Ectodermal cell (in vitro differentiated cells): ENCODE results near the gene LRTM2. TPM values are rescaled to one million over a fixed set of nuclear protein-coding genes. Genes with fewer than 3 reads are reported as not detected.

ENCODE experiments used
- H3K27ac ChIP-seq: 2 replicates; pipeline ENCODE4 v1.7.0; 2013; ENCODE audit warnings: mild to moderate bottlenecking, low read depth, low read length; ENCODE audit not compliant: insufficient read depth, poor library complexity, severe bottlenecking
- H3K27me3 ChIP-seq: 2 replicates; pipeline ENCODE4 v1.7.0; 2013; ENCODE audit warnings: mild to moderate bottlenecking, low read length; ENCODE audit not compliant: insufficient read depth, control insufficient read depth, poor library complexity, severe bottlenecking
- H3K36me3 ChIP-seq: one replicate; pipeline ENCODE4 v1.7.0; 2013; ENCODE audit warnings: low read length; ENCODE audit not compliant: control insufficient read depth, insufficient read depth
- H3K4me1 ChIP-seq: one replicate; pipeline ENCODE4 v1.7.0; 2013; ENCODE audit warnings: low read length; ENCODE audit not compliant: control insufficient read depth, insufficient read depth
- H3K4me3 ChIP-seq: 2 replicates; pipeline ENCODE4 v1.7.0; 2013; ENCODE audit warnings: low read depth, low read length, control low read depth; ENCODE audit not compliant: insufficient read depth
- H3K9me3 ChIP-seq: 2 replicates; pipeline ENCODE4 v1.7.0; 2013; ENCODE audit warnings: mild to moderate bottlenecking, low read length, moderate library complexity; ENCODE audit not compliant: control insufficient read depth
- WGBS, 2 experiments: methylation state at CpG; one replicate each; pipeline ENCODE4 v1.1.7; 2013; ENCODE audit warnings: missing lambda C conversion rate in 2 of 2; 5-methylcytosine and 5-hydroxymethylcytosine counted together
- polyA plus RNA-seq, 4 experiments: library from polyadenylated mRNA; stranded (reverse); fragments of 50-300 nt; gene quantifications; one replicate each; pipeline ENCODE4 v1.2.3, GENCODE V29; 2013

Gene LRTM2
- not detected for polyA plus RNA-seq (2013, experiment 1 of 4)
- not detected for polyA plus RNA-seq (2013, experiment 2 of 4)
- polyA plus RNA-seq (2013, experiment 3 of 4): not detected
- not detected for polyA plus RNA-seq (2013, experiment 4 of 4)

- Histone ChIP-seq H3K9me3 (no peaks in the 10 kb centered on the region), H3K4me1 (peaks cover 22% of the 10 kb centered on the region), H3K27me3 (peaks cover 47% of the 10 kb centered on the region), H3K27ac (no peak within 1 kb of the TSS), H3K4me3 (no peak within 1 kb of the TSS), H3K36me3 (no peaks in the 10 kb centered on the region)
- WGBS, 2 experiments: 23 to 27% methylated on average over 34 of the region's 34 CpGs
Measured at GRCh38 chr12:1820191-1820895, at the start of gene LRTM2. Gene LRTM2, plus strand, starts transcription at chr12:1820565. Its CDS starts 7,584 bp downstream, at chr12:1828149.

GRCh38 chr12:1773937-1774655 lies 46.3 kb upstream of the LRTM2 start:
- Histone ChIP-seq H3K4me1 (no peaks in the 10 kb centered on the region), H3K4me3 (no peak overlapping the region), H3K9me3 (no peaks in the 10 kb centered on the region), H3K36me3 (no peaks in the 10 kb centered on the region), H3K27me3 (no peaks in the 10 kb centered on the region), H3K27ac (no peak overlapping the region)
- 88 to 97% methylated on average over 4 of the region's 4 CpGs for WGBS, 2 experiments

- Histone ChIP-seq H3K27me3 (no peaks in the 10 kb centered on the region), H3K9me3 (no peaks in the 10 kb centered on the region), H3K36me3 (no peaks in the 10 kb centered on the region), H3K4me1 (no peaks in the 10 kb centered on the region), H3K4me3 (no peak overlapping the region), H3K27ac (no peak overlapping the region)
- WGBS, 2 experiments: 40 to 42% methylated on average over 4 of the region's 4 CpGs
Measured at GRCh38 chr12:1776170-1776921, 44.0 kb upstream of the LRTM2 start.

- Histone ChIP-seq H3K4me1 (no peaks in the 10 kb centered on the region), H3K27me3 (no peaks in the 10 kb centered on the region), H3K4me3 (no peak overlapping the region), H3K27ac (no peak overlapping the region), H3K36me3 (no peaks in the 10 kb centered on the region), H3K9me3 (no peaks in the 10 kb centered on the region)
- 95 to 99% methylated on average over 5 of the region's 5 CpGs for WGBS, 2 experiments
Measured at GRCh38 chr12:1777798-1778197, 42.6 kb upstream of the LRTM2 start.

GRCh38 chr12:1778911-1779310 lies 41.5 kb upstream of the LRTM2 start:
- Histone ChIP-seq H3K27me3 (no peaks in the 10 kb centered on the region), H3K36me3 (no peaks in the 10 kb centered on the region), H3K4me1 (no peaks in the 10 kb centered on the region), H3K4me3 (no peak overlapping the region), H3K9me3 (no peaks in the 10 kb centered on the region), H3K27ac (no peak overlapping the region)
- 97% methylated on average over 4 of the region's 4 CpGs for WGBS, 2 experiments

- H3K36me3 ChIP-seq: no peaks in the 10 kb centered on the region
- WGBS, 2 experiments: 85 to 90% methylated on average over 1 of the region's 1 CpG
- H3K27ac ChIP-seq: no peak overlapping the region
- H3K4me1 ChIP-seq: no peaks in the 10 kb centered on the region
- H3K9me3 ChIP-seq: no peaks in the 10 kb centered on the region
- no peaks in the 10 kb centered on the region for H3K27me3 ChIP-seq
- no peak overlapping the region for H3K4me3 ChIP-seq
Measured at GRCh38 chr12:1779783-1780182, 40.6 kb upstream of the LRTM2 start.

GRCh38 chr12:1781772-1782171 lies 38.6 kb upstream of the LRTM2 start:
- WGBS, 2 experiments: 88 to 93% methylated on average over 2 of the region's 2 CpGs
- Histone ChIP-seq H3K9me3 (no peaks in the 10 kb centered on the region), H3K4me3 (no peak overlapping the region), H3K4me1 (no peaks in the 10 kb centered on the region), H3K27ac (no peak overlapping the region), H3K27me3 (no peaks in the 10 kb centered on the region), H3K36me3 (peaks cover 8% of the 10 kb centered on the region)

GRCh38 chr12:1782215-1782614 lies 38.1 kb upstream of the LRTM2 start:
- Histone ChIP-seq H3K4me3 (no peak overlapping the region), H3K36me3 (peaks cover 8% of the 10 kb centered on the region), H3K27ac (no peak overlapping the region), H3K9me3 (no peaks in the 10 kb centered on the region), H3K4me1 (no peaks in the 10 kb centered on the region), H3K27me3 (no peaks in the 10 kb centered on the region)
- 96 to 100% methylated on average over 1 to 2 of the region's 2 CpGs for WGBS, 2 experiments

GRCh38 chr12:1787714-1788113 lies 32.7 kb upstream of the LRTM2 start:
- Histone ChIP-seq H3K36me3 (peaks cover 8% of the 10 kb centered on the region), H3K27ac (no peak overlapping the region), H3K4me3 (no peak overlapping the region), H3K9me3 (no peaks in the 10 kb centered on the region), H3K4me1 (no peaks in the 10 kb centered on the region), H3K27me3 (no peaks in the 10 kb centered on the region)
- 89 to 95% methylated on average over 6 of the region's 6 CpGs for WGBS, 2 experiments

GRCh38 chr12:1790444-1790843 lies 29.9 kb upstream of the LRTM2 start:
- peaks cover 8% of the 10 kb centered on the region for H3K36me3 ChIP-seq
- WGBS, 2 experiments: 92 to 93% methylated on average over 7 of the region's 7 CpGs
- no peak overlapping the region for H3K4me3 ChIP-seq
- no peaks in the 10 kb centered on the region for H3K27me3 ChIP-seq
- H3K4me1 ChIP-seq: peaks cover 3% of the 10 kb centered on the region
- H3K27ac ChIP-seq: no peak overlapping the region
- no peaks in the 10 kb centered on the region for H3K9me3 ChIP-seq
